ENCODE results near the gene ATAD3B. TPM values are rescaled to one million over a fixed set of nuclear protein-coding genes. Genes with fewer than 3 reads are reported as not detected.

ATAD3B gene
- total RNA-seq, 1 experiment from 2014 or later = 104 TPM

- Histone ChIP-seq H3K36me3 (ENCODE audit: control insufficient read depth, insufficient read depth, low read length) (no peaks in the 10 kb centered on the region; the same call in none of the 2 replicates), H3K27me3 (ENCODE audit: control insufficient read depth, insufficient read depth, low read length) (no peaks in the 10 kb centered on the region), H3K27ac (ENCODE audit: low read length) (no peak overlapping the region), H3K4me3 (ENCODE audit: low read depth in 2 of 2, low read length in 2 of 2) (no peak overlapping the region), H3K9me3 (ENCODE audit: control insufficient read depth, insufficient read depth, low read depth, low read length) (no peaks in the 10 kb centered on the region), H3K4me1 (ENCODE audit: control insufficient read depth, insufficient read depth, low read length) (no peaks in the 10 kb centered on the region)
- TF ChIP-seq SIN3A (IDR thresholded peaks at IDR 0.05; ENCODE audit: borderline replicate concordance, insufficient read depth, low read depth, low read length) (no peak), TCF7L2 (IDR thresholded peaks at IDR 0.05; ENCODE audit: low read depth, low read length) (no peak), CTCF (IDR thresholded peaks at IDR 0.05) (no peak), POLR2AphosphoS5 (IDR thresholded peaks at IDR 0.05; ENCODE audit: low read depth, low read length) (no peak), REST (IDR thresholded peaks at IDR 0.05; ENCODE audit: insufficient read depth in 1 of 2, low read depth in 2 of 2, low read length in 1 of 2) (no peak)
- in situ Hi-C loops (cut with HindIII; ENCODE audit: low pct_unique_long_range_greater_than_20kb, low sequenced_read_pairs) = no loop called here
- no TSS peak for BruUV-seq (replicated peaks)
- CTCF ChIA-PET = no interaction called here
- no peak for DNase-seq (ENCODE audit: low read depth, low spot score)
- 0 out of 2 replicates have a peak, but pooled peaks have one; percentile 14 for ATAC-seq
- intact Hi-C loops (cut with micrococcal nuclease; ENCODE audit: unreplicated experiment) = no loop called here
- POLR2A ChIA-PET = no interaction called here
Observed at GRCh38 chr1:1541956-1542765, 70.6 kb downstream of the ATAD3B start.

- no TSS peak for BruUV-seq (replicated peaks)
- Histone ChIP-seq H3K9me3 (ENCODE audit: control insufficient read depth, insufficient read depth, low read depth, low read length) (no peaks in the 10 kb centered on the region), H3K4me1 (ENCODE audit: control insufficient read depth, insufficient read depth, low read length) (no peaks in the 10 kb centered on the region), H3K27ac (ENCODE audit: low read length) (no peak overlapping the region), H3K4me3 (ENCODE audit: low read depth in 2 of 2, low read length in 2 of 2) (no peak overlapping the region), H3K36me3 (ENCODE audit: control insufficient read depth, insufficient read depth, low read length) (no peaks in the 10 kb centered on the region; the same call in none of the 2 replicates), H3K27me3 (ENCODE audit: control insufficient read depth, insufficient read depth, low read length) (no peaks in the 10 kb centered on the region)
- DNase-seq (ENCODE audit: low read depth, low spot score) (no peak), ATAC-seq (peak; percentile 18)
- ChIA-PET POLR2A (no interaction called here), CTCF (no interaction called here)
- in situ Hi-C loops (cut with HindIII; ENCODE audit: low pct_unique_long_range_greater_than_20kb, low sequenced_read_pairs) = no loop called here
- TF ChIP-seq CTCF (IDR thresholded peaks at IDR 0.05) (no peak), TCF7L2 (IDR thresholded peaks at IDR 0.05; ENCODE audit: low read depth, low read length) (no peak), REST (IDR thresholded peaks at IDR 0.05; ENCODE audit: insufficient read depth in 1 of 2, low read depth in 2 of 2, low read length in 1 of 2) (no peak), SIN3A (IDR thresholded peaks at IDR 0.05; ENCODE audit: borderline replicate concordance, insufficient read depth, low read depth, low read length) (no peak), POLR2AphosphoS5 (IDR thresholded peaks at IDR 0.05; ENCODE audit: low read depth, low read length) (no peak)
- intact Hi-C loops (cut with micrococcal nuclease; ENCODE audit: unreplicated experiment) = no loop called here
Observed at GRCh38 chr1:1542766-1543705, 71.5 kb downstream of the ATAD3B start.

Data from Panc1 (cell line).